Osteocyte (in vitro differentiated cells): Measurements from ENCODE around the gene FBF1. TPM values are rescaled to one million over a fixed set of nuclear protein-coding genes. Genes with fewer than 3 reads are reported as not detected.
A peak's percentile ranks its signal among the peaks of the same experiment; 100 is the strongest.

Experiments used
- DNase-seq: peaks from one replicate; pipeline ENCODE4 v3.0.0; 2021; ENCODE audit warnings: mixed read lengths; ENCODE audit not compliant: unreplicated experiment; ENCODE audit errors: extremely low spot score
- H3K27ac Mint-ChIP-seq: one replicate; pipeline ENCODE4 v1.8.0; 2021; ENCODE audit warnings: mild to moderate bottlenecking, mixed read lengths; ENCODE audit not compliant: unreplicated experiment
- H3K27me3 Mint-ChIP-seq: one replicate; pipeline ENCODE4 v1.8.0; 2021; ENCODE audit warnings: mixed read lengths; ENCODE audit not compliant: unreplicated experiment
- H3K36me3 Mint-ChIP-seq: one replicate; pipeline ENCODE4 v1.8.0; 2021; ENCODE audit warnings: mixed read lengths; ENCODE audit not compliant: unreplicated experiment
- H3K4me1 Mint-ChIP-seq: one replicate; pipeline ENCODE4 v1.8.0; 2021; ENCODE audit warnings: mixed read lengths; ENCODE audit not compliant: unreplicated experiment
- H3K4me3 Mint-ChIP-seq: one replicate; pipeline ENCODE4 v1.8.0; 2021; ENCODE audit warnings: mild to moderate bottlenecking, moderate library complexity, mixed read lengths; ENCODE audit not compliant: unreplicated experiment
- H3K9me3 Mint-ChIP-seq: one replicate; pipeline ENCODE4 v1.8.0; 2021; ENCODE audit warnings: mixed read lengths; ENCODE audit not compliant: unreplicated experiment
- total RNA-seq: library from RNA; stranded (reverse); gene quantifications from 2 replicates; pipeline ENCODE4 v1.2.1, GENCODE V29; 2021
- TF ChIP-seq, protein P1 (sequence below): fragments of 200-600 bp; sonication (generic); IDR thresholded peaks from 2 replicates; pipeline ENCODE4 v1.5.0; 2021; ENCODE audit warnings: antibody characterized with exemption, mild to moderate bottlenecking, moderate library complexity

The FBF1 gene
- total RNA-seq, 1 donor from 2014 or later = 14.8 TPM

- H3K36me3 Mint-ChIP-seq = no peaks in the 10 kb centered on the region
These were observed 60.6 kb downstream of the FBF1 start for GRCh38 chr17:75880266-75880665.

DNA sequence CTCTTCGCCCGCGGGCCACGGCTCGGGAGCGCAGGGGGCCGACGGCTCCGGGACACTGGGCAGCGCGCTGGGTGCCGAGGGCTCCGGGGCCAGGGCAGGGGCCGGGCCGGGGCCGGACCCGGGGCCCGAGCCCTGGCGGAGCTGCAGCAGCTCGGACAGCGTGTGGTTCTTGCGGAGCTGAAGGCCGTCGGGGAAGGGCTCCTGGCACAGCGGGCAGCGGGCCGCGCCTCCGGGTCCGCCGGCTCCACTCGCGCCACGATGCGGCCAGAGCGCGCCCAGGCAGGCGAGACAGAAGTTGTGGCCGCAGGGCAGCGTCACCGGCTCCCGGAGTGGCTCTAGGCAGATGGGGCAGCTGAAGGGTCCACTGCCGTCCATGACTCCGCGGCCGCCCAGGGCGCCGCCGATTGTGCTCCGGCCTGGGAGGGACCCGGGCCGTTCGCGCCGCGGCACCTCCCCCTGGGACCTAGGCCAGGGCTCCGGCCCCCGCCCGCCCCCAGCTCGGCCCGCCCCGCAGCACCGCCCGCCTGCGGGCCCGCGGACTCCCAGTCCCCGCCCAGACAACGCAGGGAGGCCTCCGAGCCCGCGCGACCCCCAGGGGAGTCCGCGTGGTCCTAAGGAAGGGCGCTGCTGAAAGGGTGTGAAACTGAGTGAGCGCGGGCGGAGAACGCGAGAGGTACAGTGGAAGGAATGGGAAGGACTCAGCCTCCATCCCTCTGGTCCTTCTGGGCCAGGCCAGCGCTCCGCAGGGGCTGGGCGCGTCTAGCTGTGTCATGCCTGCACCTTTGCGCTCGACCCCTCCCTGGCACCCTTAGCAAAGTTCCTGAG lies 62.5 kb downstream of the FBF1 start, which contains the start of gene TRIM47:
TRIM47 (minus strand) TSS at position 408 of the 825 bp plus-strand sequence; CDS start at position 375, 33 bp downstream.
- DNase-seq = no peak
- H3K36me3 Mint-ChIP-seq = peaks cover 2% of the 10 kb centered on the region
- peak within 1 kb of the TSS; percentile 99 for H3K27ac Mint-ChIP-seq
- H3K4me1 Mint-ChIP-seq = peaks cover 52% of the 10 kb centered on the region
- H3K4me3 Mint-ChIP-seq = peak within 1 kb of the TSS; percentile 86
- TF ChIP-seq, protein P1, sequence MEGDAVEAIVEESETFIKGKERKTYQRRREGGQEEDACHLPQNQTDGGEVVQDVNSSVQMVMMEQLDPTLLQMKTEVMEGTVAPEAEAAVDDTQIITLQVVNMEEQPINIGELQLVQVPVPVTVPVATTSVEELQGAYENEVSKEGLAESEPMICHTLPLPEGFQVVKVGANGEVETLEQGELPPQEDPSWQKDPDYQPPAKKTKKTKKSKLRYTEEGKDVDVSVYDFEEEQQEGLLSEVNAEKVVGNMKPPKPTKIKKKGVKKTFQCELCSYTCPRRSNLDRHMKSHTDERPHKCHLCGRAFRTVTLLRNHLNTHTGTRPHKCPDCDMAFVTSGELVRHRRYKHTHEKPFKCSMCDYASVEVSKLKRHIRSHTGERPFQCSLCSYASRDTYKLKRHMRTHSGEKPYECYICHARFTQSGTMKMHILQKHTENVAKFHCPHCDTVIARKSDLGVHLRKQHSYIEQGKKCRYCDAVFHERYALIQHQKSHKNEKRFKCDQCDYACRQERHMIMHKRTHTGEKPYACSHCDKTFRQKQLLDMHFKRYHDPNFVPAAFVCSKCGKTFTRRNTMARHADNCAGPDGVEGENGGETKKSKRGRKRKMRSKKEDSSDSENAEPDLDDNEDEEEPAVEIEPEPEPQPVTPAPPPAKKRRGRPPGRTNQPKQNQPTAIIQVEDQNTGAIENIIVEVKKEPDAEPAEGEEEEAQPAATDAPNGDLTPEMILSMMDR = peak; percentile 27
- H3K27me3 Mint-ChIP-seq = no peaks in the 10 kb centered on the region
- no peaks in the 10 kb centered on the region for H3K9me3 Mint-ChIP-seq

More at GRCh38 chr17:75880266-75880665, 60.6 kb downstream of the FBF1 start:
- Mint-ChIP-seq H3K9me3 (no peaks in the 10 kb centered on the region), H3K4me1 (peaks cover 36% of the 10 kb centered on the region), H3K4me3 (no peak overlapping the region), H3K27ac (no peak overlapping the region), H3K27me3 (no peaks in the 10 kb centered on the region)
- TF ChIP-seq, protein P1 = no peak
- DNase-seq = no peak

GRCh38 chr17:75877752-75878173 lies 63.1 kb downstream of the FBF1 start:
- peak overlapping the region; percentile 99 for H3K27ac Mint-ChIP-seq
- TF ChIP-seq, protein P1 = peak; percentile 56
- peaks cover 2% of the 10 kb centered on the region for H3K36me3 Mint-ChIP-seq
- peaks cover 58% of the 10 kb centered on the region for H3K4me1 Mint-ChIP-seq
- H3K9me3 Mint-ChIP-seq = no peaks in the 10 kb centered on the region
- peak overlapping the region; percentile 86 for H3K4me3 Mint-ChIP-seq
- no peaks in the 10 kb centered on the region for H3K27me3 Mint-ChIP-seq
- peak; percentile 89 for DNase-seq

DNA sequence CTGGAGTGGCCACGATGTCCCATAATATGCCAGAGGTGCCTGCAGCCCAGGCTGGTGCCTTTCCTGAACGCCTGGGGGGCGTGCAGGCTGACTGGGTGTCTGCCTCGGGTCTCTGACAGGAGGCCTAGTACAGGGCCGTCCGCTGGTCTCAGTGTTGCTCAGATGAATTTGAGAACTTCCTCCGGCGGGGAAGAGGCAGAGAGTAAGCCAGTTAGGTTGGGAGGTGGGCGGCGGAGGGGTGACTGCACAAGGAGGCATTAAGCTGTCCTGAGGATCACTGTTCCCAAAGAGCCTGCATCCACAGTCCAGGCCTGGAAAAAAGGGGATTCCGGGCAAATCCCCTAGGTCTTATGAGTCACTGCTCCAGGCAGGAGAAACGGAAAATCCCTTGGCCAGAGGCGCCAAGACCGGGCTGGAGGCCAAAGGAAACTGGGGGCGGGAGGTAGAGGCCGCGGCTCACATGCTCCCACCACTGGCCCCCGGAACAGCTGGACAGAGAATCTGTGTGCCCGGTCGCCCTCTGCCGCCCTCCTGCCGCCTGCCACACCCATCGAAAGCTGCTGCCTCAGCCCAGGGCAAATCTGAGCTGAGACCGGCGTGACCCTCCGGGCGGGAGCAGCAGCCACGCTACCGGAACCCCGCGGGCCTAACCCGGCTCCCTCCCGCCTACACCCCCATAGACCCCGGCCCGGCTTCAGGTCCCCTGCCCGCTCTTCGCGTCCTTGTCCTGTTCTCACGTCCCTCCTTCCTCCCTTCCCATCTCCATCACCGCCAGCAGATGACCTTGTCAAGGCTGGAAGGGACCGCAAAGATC lies 63.7 kb downstream of the FBF1 start:
- H3K27me3 Mint-ChIP-seq = no peaks in the 10 kb centered on the region
- DNase-seq = peak; percentile 96
- H3K4me3 Mint-ChIP-seq = peak overlapping the region; percentile 86
- peak overlapping the region; percentile 99 for H3K27ac Mint-ChIP-seq
- H3K36me3 Mint-ChIP-seq = peaks cover 2% of the 10 kb centered on the region
- no peaks in the 10 kb centered on the region for H3K9me3 Mint-ChIP-seq
- peaks cover 60% of the 10 kb centered on the region for H3K4me1 Mint-ChIP-seq
- TF ChIP-seq, protein P1 = no peak
